ENCODE results near the gene FAM76A.

Gene FAM76A

DNA sequence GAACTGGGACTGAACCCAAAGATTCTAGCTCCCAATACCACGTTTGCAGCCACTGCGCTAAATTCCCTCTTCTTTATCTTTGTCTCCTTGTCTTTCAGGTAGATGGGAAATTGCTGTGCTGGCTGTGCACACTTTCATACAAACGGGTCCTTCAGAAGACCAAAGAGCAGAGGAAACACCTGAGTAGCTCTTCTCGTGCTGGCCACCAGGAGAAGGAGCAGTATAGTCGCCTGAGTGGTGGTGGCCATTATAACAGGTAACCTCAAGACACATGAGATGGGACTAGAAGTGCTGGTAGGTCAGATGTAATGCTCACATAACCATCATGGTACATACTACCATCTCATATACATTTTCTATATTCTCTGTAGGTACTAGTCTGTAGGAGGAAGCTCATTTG lies 18.8 kb downstream of the FAM76A start:
- Histone ChIP-seq H3K4me3 (ENCODE audit: low read length, poor library complexity, severe bottlenecking) (no peak overlapping the region), H3K9ac (ENCODE audit: low read depth, low read length, poor library complexity, severe bottlenecking) (no peak overlapping the region), H3K27me3 (ENCODE audit: insufficient read depth, low read length, poor library complexity, severe bottlenecking) (no peaks in the 10 kb centered on the region), H3K9me3 (ENCODE audit: insufficient read depth, low read depth, low read length) (no peaks in the 10 kb centered on the region), H3K79me2 (ENCODE audit: insufficient read depth, low read length) (no peaks in the 10 kb centered on the region), H3F3A (ENCODE audit: low read depth) (no peaks in the 10 kb centered on the region), H2AFZ (ENCODE audit: low read length) (no peak overlapping the region), H3K4me1 (ENCODE audit: insufficient read depth, low read length, poor library complexity, severe bottlenecking) (no peaks in the 10 kb centered on the region), H3K36me3 (ENCODE audit: insufficient read depth, low read length) (peaks cover 7% of the 10 kb centered on the region; the same call in 1 of the 2 replicates), H4K20me1 (ENCODE audit: insufficient read depth, low read length, poor library complexity, severe bottlenecking) (no peaks in the 10 kb centered on the region), H3K4me2 (ENCODE audit: low read depth, low read length, poor library complexity, severe bottlenecking) (no peak overlapping the region), H3K9me2 (replicated peaks; ENCODE audit: low read depth, low read length) (no peaks in the 10 kb centered on the region)
- TF ChIP-seq, protein P1, sequence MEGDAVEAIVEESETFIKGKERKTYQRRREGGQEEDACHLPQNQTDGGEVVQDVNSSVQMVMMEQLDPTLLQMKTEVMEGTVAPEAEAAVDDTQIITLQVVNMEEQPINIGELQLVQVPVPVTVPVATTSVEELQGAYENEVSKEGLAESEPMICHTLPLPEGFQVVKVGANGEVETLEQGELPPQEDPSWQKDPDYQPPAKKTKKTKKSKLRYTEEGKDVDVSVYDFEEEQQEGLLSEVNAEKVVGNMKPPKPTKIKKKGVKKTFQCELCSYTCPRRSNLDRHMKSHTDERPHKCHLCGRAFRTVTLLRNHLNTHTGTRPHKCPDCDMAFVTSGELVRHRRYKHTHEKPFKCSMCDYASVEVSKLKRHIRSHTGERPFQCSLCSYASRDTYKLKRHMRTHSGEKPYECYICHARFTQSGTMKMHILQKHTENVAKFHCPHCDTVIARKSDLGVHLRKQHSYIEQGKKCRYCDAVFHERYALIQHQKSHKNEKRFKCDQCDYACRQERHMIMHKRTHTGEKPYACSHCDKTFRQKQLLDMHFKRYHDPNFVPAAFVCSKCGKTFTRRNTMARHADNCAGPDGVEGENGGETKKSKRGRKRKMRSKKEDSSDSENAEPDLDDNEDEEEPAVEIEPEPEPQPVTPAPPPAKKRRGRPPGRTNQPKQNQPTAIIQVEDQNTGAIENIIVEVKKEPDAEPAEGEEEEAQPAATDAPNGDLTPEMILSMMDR (conservative IDR thresholded peaks at IDR 0.05; ENCODE audit: low read length): no peak; the same call in 1 of the 2 replicates
- no peak for TF ChIP-seq EZH2phosphoT487 (IDR thresholded peaks at IDR 0.05; ENCODE audit: borderline replicate concordance)

DNA sequence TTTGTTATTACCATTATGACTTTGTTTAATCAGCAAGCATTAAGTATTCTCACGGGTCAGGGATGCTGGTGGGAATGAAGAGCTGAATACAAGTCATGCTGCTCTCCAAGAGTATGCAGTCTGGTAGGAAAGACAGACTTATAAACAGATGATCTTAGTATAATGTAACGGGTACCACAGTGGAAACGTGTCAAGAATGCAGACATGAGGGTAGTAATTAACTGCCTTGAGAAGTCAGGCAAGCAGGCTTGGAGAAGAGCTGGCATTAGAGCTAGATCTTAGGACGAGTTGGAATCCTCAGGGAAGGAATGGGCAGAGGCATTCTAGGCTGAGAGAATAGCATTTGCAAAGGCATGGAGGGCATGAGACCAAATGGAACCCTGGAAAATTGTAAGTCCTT lies 19.7 kb downstream of the FAM76A start:
- Histone ChIP-seq H3F3A (ENCODE audit: low read depth) (no peaks in the 10 kb centered on the region), H3K27me3 (ENCODE audit: insufficient read depth, low read length, poor library complexity, severe bottlenecking) (no peaks in the 10 kb centered on the region), H2AFZ (ENCODE audit: low read length) (no peak overlapping the region), H3K9me3 (ENCODE audit: insufficient read depth, low read depth, low read length) (no peaks in the 10 kb centered on the region), H4K20me1 (ENCODE audit: insufficient read depth, low read length, poor library complexity, severe bottlenecking) (no peaks in the 10 kb centered on the region), H3K36me3 (ENCODE audit: insufficient read depth, low read length) (peaks cover 16% of the 10 kb centered on the region; the same call in 1 of the 2 replicates), H3K79me2 (ENCODE audit: insufficient read depth, low read length) (no peaks in the 10 kb centered on the region), H3K4me3 (ENCODE audit: low read length, poor library complexity, severe bottlenecking) (no peak overlapping the region), H3K4me1 (ENCODE audit: insufficient read depth, low read length, poor library complexity, severe bottlenecking) (no peaks in the 10 kb centered on the region), H3K9me2 (replicated peaks; ENCODE audit: low read depth, low read length) (no peaks in the 10 kb centered on the region), H3K9ac (ENCODE audit: low read depth, low read length, poor library complexity, severe bottlenecking) (no peak overlapping the region), H3K4me2 (ENCODE audit: low read depth, low read length, poor library complexity, severe bottlenecking) (no peak overlapping the region)
- TF ChIP-seq EZH2phosphoT487 (IDR thresholded peaks at IDR 0.05; ENCODE audit: borderline replicate concordance): no peak
- TF ChIP-seq, protein P1 (conservative IDR thresholded peaks at IDR 0.05; ENCODE audit: low read length): no peak

DNA sequence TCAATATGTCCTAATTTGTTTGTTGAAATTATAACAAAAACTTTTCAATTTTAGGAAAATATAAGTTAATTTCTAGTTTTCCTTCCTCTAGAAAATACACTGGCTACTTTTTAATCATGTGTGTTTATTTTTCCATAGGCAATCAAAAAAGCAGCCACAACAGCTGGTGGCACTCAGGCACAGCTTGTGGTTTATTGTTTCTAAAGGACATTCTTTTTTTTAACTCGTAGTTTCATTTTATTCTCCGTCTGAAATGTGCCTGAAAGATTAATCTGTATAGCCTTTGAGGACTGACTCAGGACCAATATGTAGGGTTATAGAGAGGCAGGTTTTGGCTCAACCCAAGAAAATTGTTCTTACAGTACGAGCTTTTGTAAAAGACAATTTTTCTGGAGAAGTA lies 26.6 kb downstream of the FAM76A start:
- Histone ChIP-seq H3K79me2 (ENCODE audit: insufficient read depth, low read length) (no peaks in the 10 kb centered on the region), H3K4me2 (ENCODE audit: low read depth, low read length, poor library complexity, severe bottlenecking) (no peak overlapping the region), H3F3A (ENCODE audit: low read depth) (no peaks in the 10 kb centered on the region)

More for the DNA sequence above, 26.6 kb downstream of the FAM76A start:
- Histone ChIP-seq H3K9ac (ENCODE audit: low read depth, low read length, poor library complexity, severe bottlenecking) (no peak overlapping the region), H4K20me1 (ENCODE audit: insufficient read depth, low read length, poor library complexity, severe bottlenecking) (no peaks in the 10 kb centered on the region), H3K4me1 (ENCODE audit: insufficient read depth, low read length, poor library complexity, severe bottlenecking) (no peaks in the 10 kb centered on the region), H2AFZ (ENCODE audit: low read length) (no peak overlapping the region), H3K9me3 (ENCODE audit: insufficient read depth, low read depth, low read length) (no peaks in the 10 kb centered on the region), H3K36me3 (ENCODE audit: insufficient read depth, low read length) (peaks cover 24% of the 10 kb centered on the region; the same call in 1 of the 2 replicates), H3K9me2 (replicated peaks; ENCODE audit: low read depth, low read length) (no peaks in the 10 kb centered on the region), H3K27me3 (ENCODE audit: insufficient read depth, low read length, poor library complexity, severe bottlenecking) (no peaks in the 10 kb centered on the region), H3K4me3 (ENCODE audit: low read length, poor library complexity, severe bottlenecking) (no peak overlapping the region)
- TF ChIP-seq EZH2phosphoT487 (IDR thresholded peaks at IDR 0.05; ENCODE audit: borderline replicate concordance): no peak
- TF ChIP-seq, protein P1 (conservative IDR thresholded peaks at IDR 0.05; ENCODE audit: low read length): no peak

Data from Loucy (cell line).